H1 (cell line): ENCODE results near the gene DPH5. TPM values are rescaled to one million over a fixed set of nuclear protein-coding genes. Genes with fewer than 3 reads are reported as not detected.

Experiments
- CTCF ChIA-PET: fragments of 300-600 bp; sonication (Branson Sonifier 250); formaldehyde crosslinking; loops from one replicate; lab custom pipeline; 2021; ENCODE audit not compliant: partially characterized antibody; lab: Charles Lee
- POLR2A ChIA-PET: fragments of 300-600 bp; sonication (Branson Sonifier 250); formaldehyde crosslinking; loops from one replicate; lab custom pipeline; 2021; ENCODE audit warnings: inconsistent platforms; ENCODE audit not compliant: partially characterized antibody; lab: Charles Lee
- DNase-seq, 2 experiments: peaks; one replicate each; pipeline versions ENCODE4 v3.0.0 to v3.0.0-alpha.2; 2010 to 2022; ENCODE audit warnings: low spot score in 2 of 2, low read depth in 1 of 2, mixed read lengths in 1 of 2
- FAIRE-seq: peaks from 2 replicates; lab custom pipeline; 2011; peaks lifted over from hg19 to GRCh38; lab: Jason Lieb, UNC
- H2AFZ ChIP-seq: 2 replicates; pipeline ENCODE4 v1.8.1; 2012; ENCODE audit warnings: low read length, inconsistent platforms
- H2AK5ac ChIP-seq: 2 replicates; pipeline ENCODE4 v1.6.1; 2013; ENCODE audit warnings: low read depth, low read length
- H2BK120ac ChIP-seq: replicated peaks from 2 replicates; pipeline ENCODE3; 2013; ENCODE audit warnings: low read depth, low read length, inconsistent platforms
- H2BK12ac ChIP-seq: 2 replicates; pipeline ENCODE4 v1.6.1; 2013; ENCODE audit warnings: low read depth, low read length
- H2BK15ac ChIP-seq: 2 replicates; pipeline ENCODE4 v1.6.1; 2013; ENCODE audit warnings: low read length
- H2BK20ac ChIP-seq: 2 replicates; pipeline ENCODE4 v1.6.1; 2013; ENCODE audit warnings: low read length
- H2BK5ac ChIP-seq: 2 replicates; pipeline ENCODE4 v1.6.1; 2013; ENCODE audit warnings: low read depth, low read length
- H3K14ac ChIP-seq: 2 replicates; pipeline ENCODE4 v1.6.1; 2013; ENCODE audit warnings: inconsistent platforms; ENCODE audit not compliant: insufficient read length
- H3K18ac ChIP-seq: 2 replicates; pipeline ENCODE4 v1.6.1; 2013; ENCODE audit warnings: low read length; ENCODE audit errors: extremely low read depth
- H3K23ac ChIP-seq: 2 replicates; pipeline ENCODE4 v1.6.1; 2013; ENCODE audit warnings: inconsistent platforms; ENCODE audit not compliant: insufficient read length
- H3K23me2 ChIP-seq: 2 replicates; pipeline ENCODE4 v1.6.1; 2013; ENCODE audit warnings: low read depth, low read length
- H3K27ac ChIP-seq: 2 replicates; pipeline ENCODE4 v1.6.1; 2011; ENCODE audit warnings: low read depth, low read length, inconsistent platforms
- H3K27me3 ChIP-seq, 4 experiments: replicated peaks in 1 of 4; 1 replicate in 1 of 4; 2 replicates in 3 of 4; pipeline versions ENCODE4 v1.6.1 to v1.8.1; 2011 to 2013; ENCODE audit warnings: low read length in 3 of 4, mild to moderate bottlenecking in 3 of 4, inconsistent platforms in 2 of 4, mixed read lengths in 2 of 4, moderate library complexity in 1 of 4; ENCODE audit not compliant: control insufficient read depth in 3 of 4, insufficient read depth in 3 of 4; ENCODE audit errors: extremely low read depth in 1 of 4
- H3K36me3 ChIP-seq, 4 experiments: 2 replicates each; pipeline versions ENCODE4 v1.6.1 to v1.8.1; 2011 to 2013; ENCODE audit warnings: mild to moderate bottlenecking in 4 of 4, low read length in 3 of 4, moderate library complexity in 2 of 4, control low read depth in 1 of 4, inconsistent platforms in 1 of 4; ENCODE audit not compliant: insufficient read depth in 4 of 4, control insufficient read depth in 2 of 4
- H3K4ac ChIP-seq: replicated peaks from 2 replicates; pipeline ENCODE3; 2013; ENCODE audit warnings: low read length, low read depth, mixed read lengths, inconsistent platforms; ENCODE audit not compliant: insufficient read length
- H3K4me1 ChIP-seq, 4 experiments: replicated peaks in 1 of 4; 1 replicate in 1 of 4; 2 replicates in 3 of 4; pipeline versions ENCODE4 v1.6.1 to v1.8.1; 2011 to 2013; ENCODE audit warnings: low read length in 3 of 4, inconsistent platforms in 2 of 4, mixed read lengths in 1 of 4; ENCODE audit not compliant: insufficient read depth in 4 of 4, control insufficient read depth in 3 of 4
- H3K4me2 ChIP-seq, 2 experiments: 2 replicates each; pipeline versions ENCODE4 v1.6.1 to v1.8.1; 2011 to 2013; ENCODE audit warnings: low read depth in 2 of 2, low read length in 2 of 2, control low read depth in 1 of 2, inconsistent platforms in 1 of 2, mild to moderate bottlenecking in 1 of 2; ENCODE audit not compliant: insufficient read depth in 1 of 2
- H3K4me3 ChIP-seq, 4 experiments: fragments of 200-600, 300-600 bp in 1 of 4; sonication (generic), shearing (Covaris generic), sonication (Bioruptor Twin) in 1 of 4; 2 replicates each; pipeline versions ENCODE4 v1.5.1 to v1.8.1; 2011 to 2016; ENCODE audit warnings: low read length in 4 of 4, low read depth in 3 of 4, control low read depth in 2 of 4, inconsistent platforms in 2 of 4, mild to moderate bottlenecking in 2 of 4, mixed read lengths in 1 of 4, moderate library complexity in 1 of 4; ENCODE audit not compliant: insufficient read depth in 2 of 4; ENCODE audit errors: extremely low read depth in 1 of 4
- H3K56ac ChIP-seq: replicated peaks from 2 replicates; pipeline ENCODE3; 2013; ENCODE audit warnings: low read depth, mild to moderate bottlenecking, mixed read lengths, low read length, inconsistent platforms; ENCODE audit not compliant: insufficient read length
- H3K79me1 ChIP-seq: 2 replicates; pipeline ENCODE4 v1.6.1; 2013; ENCODE audit warnings: low read depth, low read length, control low read depth
- H3K79me2 ChIP-seq, 2 experiments: 2 replicates each; pipeline versions ENCODE4 v1.6.1 to v1.8.1; 2012 to 2013; ENCODE audit warnings: low read length in 2 of 2, mild to moderate bottlenecking in 2 of 2, inconsistent platforms in 1 of 2; ENCODE audit not compliant: insufficient read depth in 2 of 2, control insufficient read depth in 1 of 2
- H3K9ac ChIP-seq, 4 experiments: replicated peaks in 1 of 4; 1 replicate in 1 of 4; 2 replicates in 3 of 4; pipeline versions ENCODE4 v1.6.1 to v1.8.1; 2011 to 2013; ENCODE audit warnings: low read depth in 3 of 4, low read length in 3 of 4, control low read depth in 2 of 4, mild to moderate bottlenecking in 2 of 4, moderate library complexity in 2 of 4, inconsistent platforms in 1 of 4; ENCODE audit errors: extremely low read depth in 1 of 4
- H3K9me3 ChIP-seq, 2 experiments: 2 replicates each; pipeline versions ENCODE4 v1.6.1 to v1.8.1; 2012 to 2013; ENCODE audit warnings: mild to moderate bottlenecking in 2 of 2, moderate library complexity in 2 of 2, control low read depth in 1 of 2, inconsistent platforms in 1 of 2, low read depth in 1 of 2, low read length in 1 of 2, mixed read lengths in 1 of 2; ENCODE audit not compliant: insufficient read depth in 2 of 2
- H4K20me1 ChIP-seq, 2 experiments: replicated peaks in 1 of 2; 2 replicates each; pipeline versions ENCODE3 to v1.8.1; 2011 to 2013; ENCODE audit warnings: inconsistent platforms in 2 of 2, low read length in 2 of 2, mild to moderate bottlenecking in 1 of 2; ENCODE audit not compliant: insufficient read depth in 2 of 2, control insufficient read depth in 1 of 2
- H4K5ac ChIP-seq: 2 replicates; pipeline ENCODE4 v1.6.1; 2013; ENCODE audit warnings: low read length, low read depth, mixed read lengths, inconsistent platforms; ENCODE audit not compliant: insufficient read length
- H4K8ac ChIP-seq: 2 replicates; pipeline ENCODE4 v1.8.0; 2013; ENCODE audit warnings: mild to moderate bottlenecking, moderate library complexity, low read length, inconsistent platforms; ENCODE audit not compliant: insufficient read depth; ENCODE audit errors: extremely low read depth
- H4K91ac ChIP-seq: replicated peaks from 2 replicates; pipeline ENCODE3; 2013; ENCODE audit warnings: low read length, mixed read lengths, inconsistent platforms; ENCODE audit not compliant: insufficient read length
- CTBP2 ChIP-seq: IDR thresholded peaks from 2 replicates; pipeline ENCODE4 v1.7.0; 2011; ENCODE audit warnings: borderline replicate concordance, mild to moderate bottlenecking, moderate library complexity, mixed read lengths, low read length; ENCODE audit not compliant: insufficient read depth, insufficient read length
- EZH2 ChIP-seq: fragments of 200-600 bp; sonication (generic); IDR thresholded peaks from 2 replicates; pipeline ENCODE4 v1.7.1; 2012; ENCODE audit warnings: low read depth, mild to moderate bottlenecking, moderate library complexity, low read length, inconsistent platforms; ENCODE audit not compliant: severe bottlenecking
- GTF2F1 ChIP-seq: IDR thresholded peaks from 2 replicates; pipeline ENCODE4 v1.6.1; 2012; ENCODE audit warnings: low read depth, low read length, improper control_type of control experiment, borderline replicate concordance
- SIX5 ChIP-seq: IDR thresholded peaks from 2 replicates; pipeline ENCODE4 v1.6.1; 2011; ENCODE audit warnings: mild to moderate bottlenecking, low read depth, low read length
- TAF7 ChIP-seq: optimal IDR thresholded peaks from 2 replicates; pipeline ENCODE3; 2011; ENCODE audit warnings: low read depth, mild to moderate bottlenecking, inconsistent platforms, low read length, moderate library complexity, borderline replicate concordance
- USF2 ChIP-seq: IDR thresholded peaks from 2 replicates; pipeline ENCODE4 v1.6.1; 2011; ENCODE audit warnings: low read length, improper control_type of control experiment
- WGBS, 2 experiments: shearing (Covaris generic) in 1 of 2; methylation state at CpG; one replicate each; pipeline versions ENCODE4 v1.1.6 to v1.1.7; 2013 to 2015; ENCODE audit warnings: low lambda C conversion rate in 2 of 2, mixed read lengths in 2 of 2, inconsistent platforms in 1 of 2, low coverage in 1 of 2, missing lambda C conversion rate in 1 of 2; ENCODE audit not compliant: insufficient replicate concordance in 2 of 2, insufficient coverage in 1 of 2, insufficient read length in 1 of 2; ENCODE audit errors: extremely low coverage in 1 of 2, missing lambda C conversion rate in 1 of 2; 5-methylcytosine and 5-hydroxymethylcytosine counted together
- polyA plus RNA-seq, 7 experiments: library from polyadenylated mRNA; depleted of rRNA in 3 of 7; stranded (reverse) in 5 of 7; unstranded in 2 of 7; fragments of >200 nt in 5 of 7; fragments of 200-250 nt in 2 of 7; gene quantifications; 1 replicate in 5 of 7; 2 replicates in 1 of 7; 4 replicates in 1 of 7; pipeline versions ENCODE4 v1.2.1 to v1.2.3, GENCODE V29; 2011 to 2013; ENCODE audit warnings: missing spikeins in 2 of 7, mixed read lengths in 2 of 7
- total RNA-seq: library from RNA; stranded (reverse); fragmentation: NEBNext Ultra II Directional; extraction: Animal tissue kit (Norgen Biotek cat#: 25700); gene quantifications from 2 replicates; pipeline ENCODE4 v1.2.1, GENCODE V29; 2021

DPH5 gene
- total and polyA plus RNA-seq, 2 of the 8 experiments (the other 6 are each of a cell fraction or from before 2014, with no cell fraction given) = 67.7 to 106 TPM

GRCh38 chr1:100952104-100952745 is 73.4 kb downstream of the DPH5 start:
- Histone ChIP-seq H2BK12ac (0 out of 2 replicates have a peak overlapping the region, but pooled peaks have one; percentile 63), H4K20me1 (no peaks in the 10 kb centered on the region), H4K8ac (no peak overlapping the region), H3K4me2 (no peak overlapping the region), H3K18ac (no peak overlapping the region), H4K91ac (no peak overlapping the region), H3K56ac (no peak overlapping the region), H3K4me3 (no peak overlapping the region), H3K14ac (no peak overlapping the region), H2BK20ac (no peak overlapping the region), H3K9me3 (no peaks in the 10 kb centered on the region), H3K27ac (no peak overlapping the region), H3K79me2 (peaks cover 0 to 2% of the 10 kb centered on the region in 2 experiments; a peak in 2 of 4 replicates), H3K4me1 (peaks cover 9 to 29% (median 19%) of the 10 kb centered on the region in 4 experiments), H2AFZ (no peak overlapping the region), H4K5ac (no peak overlapping the region), H3K27me3 (no peaks in the 10 kb centered on the region), H3K9ac (no peak overlapping the region), H3K36me3 (peaks cover 0 to 6% (median 1%) of the 10 kb centered on the region in 4 experiments; a peak in 3 of 8 replicates), H3K4ac (no peak overlapping the region), H3K79me1 (no peaks in the 10 kb centered on the region), H2BK5ac (0 out of 2 replicates have a peak overlapping the region, but pooled peaks have one; percentile 7), H2AK5ac (no peak overlapping the region), H2BK15ac (no peak overlapping the region), H3K23ac (no peak overlapping the region), H2BK120ac (no peak overlapping the region), H3K23me2 (peaks cover 2% of the 10 kb centered on the region; the same call in 1 of the 2 replicates)
- POLR2A ChIA-PET = no interaction called here
- CTCF ChIA-PET = no interaction called here
- TF ChIP-seq TAF7 (no peak), CTBP2 (no peak), USF2 (no peak), GTF2F1 (no peak), EZH2 (no peak), SIX5 (no peak)
- FAIRE-seq = no peak
- DNase-seq = no peak
- 95% methylated on average over 4 of the region's 4 CpGs; no CpG with 5 or more reads in 1 of the 2 experiments for WGBS, 2 experiments
